ENCODE results near the gene SERPIND1. TPM values are rescaled to one million over a fixed set of nuclear protein-coding genes. Genes with fewer than 3 reads are reported as not detected.

The SERPIND1 gene
- total and polyA plus RNA-seq, 2 experiments from 2014 or later = not detected

DNA sequence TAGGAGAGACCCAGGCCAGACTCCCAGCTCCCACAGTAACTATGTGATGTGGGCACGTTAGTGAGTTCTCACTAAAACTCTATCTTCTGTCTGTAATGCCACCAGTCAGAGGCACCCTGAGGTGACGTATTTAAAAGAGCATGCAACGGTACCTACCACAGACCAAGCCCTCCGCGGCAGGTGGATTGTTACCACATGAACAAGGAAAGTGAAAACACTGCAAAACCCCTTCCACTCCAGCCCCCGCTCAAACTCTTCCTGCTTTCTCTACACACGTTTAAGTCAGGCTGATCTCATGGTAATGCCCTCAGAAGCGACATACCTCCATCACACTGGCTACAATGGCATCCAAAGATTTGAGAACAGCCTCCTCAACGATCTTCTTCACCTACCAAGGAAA lies 36.7 kb downstream of the SERPIND1 start (continued):
- TF ChIP-seq, protein P1, sequence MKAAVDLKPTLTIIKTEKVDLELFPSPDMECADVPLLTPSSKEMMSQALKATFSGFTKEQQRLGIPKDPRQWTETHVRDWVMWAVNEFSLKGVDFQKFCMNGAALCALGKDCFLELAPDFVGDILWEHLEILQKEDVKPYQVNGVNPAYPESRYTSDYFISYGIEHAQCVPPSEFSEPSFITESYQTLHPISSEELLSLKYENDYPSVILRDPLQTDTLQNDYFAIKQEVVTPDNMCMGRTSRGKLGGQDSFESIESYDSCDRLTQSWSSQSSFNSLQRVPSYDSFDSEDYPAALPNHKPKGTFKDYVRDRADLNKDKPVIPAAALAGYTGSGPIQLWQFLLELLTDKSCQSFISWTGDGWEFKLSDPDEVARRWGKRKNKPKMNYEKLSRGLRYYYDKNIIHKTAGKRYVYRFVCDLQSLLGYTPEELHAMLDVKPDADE (IDR thresholded peaks at IDR 0.05) = no peak
- TF ChIP-seq, protein P2, sequence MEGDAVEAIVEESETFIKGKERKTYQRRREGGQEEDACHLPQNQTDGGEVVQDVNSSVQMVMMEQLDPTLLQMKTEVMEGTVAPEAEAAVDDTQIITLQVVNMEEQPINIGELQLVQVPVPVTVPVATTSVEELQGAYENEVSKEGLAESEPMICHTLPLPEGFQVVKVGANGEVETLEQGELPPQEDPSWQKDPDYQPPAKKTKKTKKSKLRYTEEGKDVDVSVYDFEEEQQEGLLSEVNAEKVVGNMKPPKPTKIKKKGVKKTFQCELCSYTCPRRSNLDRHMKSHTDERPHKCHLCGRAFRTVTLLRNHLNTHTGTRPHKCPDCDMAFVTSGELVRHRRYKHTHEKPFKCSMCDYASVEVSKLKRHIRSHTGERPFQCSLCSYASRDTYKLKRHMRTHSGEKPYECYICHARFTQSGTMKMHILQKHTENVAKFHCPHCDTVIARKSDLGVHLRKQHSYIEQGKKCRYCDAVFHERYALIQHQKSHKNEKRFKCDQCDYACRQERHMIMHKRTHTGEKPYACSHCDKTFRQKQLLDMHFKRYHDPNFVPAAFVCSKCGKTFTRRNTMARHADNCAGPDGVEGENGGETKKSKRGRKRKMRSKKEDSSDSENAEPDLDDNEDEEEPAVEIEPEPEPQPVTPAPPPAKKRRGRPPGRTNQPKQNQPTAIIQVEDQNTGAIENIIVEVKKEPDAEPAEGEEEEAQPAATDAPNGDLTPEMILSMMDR (conservative IDR thresholded peaks at IDR 0.05; ENCODE audit: low read depth in 2 of 2) = no peak
- TF ChIP-seq EZH2 (IDR thresholded peaks at IDR 0.05; ENCODE audit: low read depth, unreplicated experiment) = no peak
- no peak for TF ChIP-seq ZNF114 (CRISPR knock-in tag; IDR thresholded peaks at IDR 0.05)

DNA sequence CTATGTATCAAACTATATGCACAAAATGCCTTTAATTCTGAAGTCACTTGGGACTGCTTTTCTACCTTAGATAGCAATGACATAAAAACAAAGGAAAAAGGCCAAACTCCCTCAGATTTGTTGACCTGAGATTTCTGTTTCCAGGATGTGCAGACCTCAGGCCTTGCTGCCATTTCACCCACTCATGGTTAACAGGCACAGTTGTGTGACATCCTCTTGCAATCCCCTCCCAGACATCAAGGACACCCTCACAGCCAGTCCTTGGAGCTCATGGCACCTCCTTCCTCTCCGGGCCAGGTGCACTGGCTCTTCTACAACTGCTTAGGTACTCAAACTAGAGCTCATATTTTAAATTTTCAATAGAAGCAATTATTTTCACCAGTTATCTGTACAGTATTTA lies 37.3 kb downstream of the SERPIND1 start:
- no peak overlapping the region for H3K27ac Mint-ChIP-seq
- peaks cover 2% of the 10 kb centered on the region for H3K27me3 Mint-ChIP-seq (ENCODE audit: insufficient read depth, low read depth, poor library complexity)
- H3K36me3 Mint-ChIP-seq (ENCODE audit: low read depth) = peaks cover 20% of the 10 kb centered on the region; the same call in 2 of the 3 replicates
- no peak overlapping the region for H2AFZ ChIP-seq
- H3F3A ChIP-seq (replicated peaks; ENCODE audit: low read depth) = no peaks in the 10 kb centered on the region
- no peaks in the 10 kb centered on the region for H3K9me2 ChIP-seq (ENCODE audit: insufficient read depth)
- H3K27me3 ChIP-seq (ENCODE audit: insufficient read depth) = no peaks in the 10 kb centered on the region
- H3K27ac ChIP-seq (ENCODE audit: low read depth) = no peak overlapping the region
- no peaks in the 10 kb centered on the region for H3K36me3 ChIP-seq (ENCODE audit: insufficient read depth)
- H3K4me2 ChIP-seq = no peak overlapping the region
- no peak for ATAC-seq
- H3K4me3 ChIP-seq = no peak overlapping the region
- TF ChIP-seq ZNF331 (CRISPR knock-in tag; IDR thresholded peaks at IDR 0.05; ENCODE audit: low read depth) (no peak), STAT1 (IDR thresholded peaks at IDR 0.05; ENCODE audit: unreplicated experiment) (no peak)
- TF ChIP-seq, protein P3, sequence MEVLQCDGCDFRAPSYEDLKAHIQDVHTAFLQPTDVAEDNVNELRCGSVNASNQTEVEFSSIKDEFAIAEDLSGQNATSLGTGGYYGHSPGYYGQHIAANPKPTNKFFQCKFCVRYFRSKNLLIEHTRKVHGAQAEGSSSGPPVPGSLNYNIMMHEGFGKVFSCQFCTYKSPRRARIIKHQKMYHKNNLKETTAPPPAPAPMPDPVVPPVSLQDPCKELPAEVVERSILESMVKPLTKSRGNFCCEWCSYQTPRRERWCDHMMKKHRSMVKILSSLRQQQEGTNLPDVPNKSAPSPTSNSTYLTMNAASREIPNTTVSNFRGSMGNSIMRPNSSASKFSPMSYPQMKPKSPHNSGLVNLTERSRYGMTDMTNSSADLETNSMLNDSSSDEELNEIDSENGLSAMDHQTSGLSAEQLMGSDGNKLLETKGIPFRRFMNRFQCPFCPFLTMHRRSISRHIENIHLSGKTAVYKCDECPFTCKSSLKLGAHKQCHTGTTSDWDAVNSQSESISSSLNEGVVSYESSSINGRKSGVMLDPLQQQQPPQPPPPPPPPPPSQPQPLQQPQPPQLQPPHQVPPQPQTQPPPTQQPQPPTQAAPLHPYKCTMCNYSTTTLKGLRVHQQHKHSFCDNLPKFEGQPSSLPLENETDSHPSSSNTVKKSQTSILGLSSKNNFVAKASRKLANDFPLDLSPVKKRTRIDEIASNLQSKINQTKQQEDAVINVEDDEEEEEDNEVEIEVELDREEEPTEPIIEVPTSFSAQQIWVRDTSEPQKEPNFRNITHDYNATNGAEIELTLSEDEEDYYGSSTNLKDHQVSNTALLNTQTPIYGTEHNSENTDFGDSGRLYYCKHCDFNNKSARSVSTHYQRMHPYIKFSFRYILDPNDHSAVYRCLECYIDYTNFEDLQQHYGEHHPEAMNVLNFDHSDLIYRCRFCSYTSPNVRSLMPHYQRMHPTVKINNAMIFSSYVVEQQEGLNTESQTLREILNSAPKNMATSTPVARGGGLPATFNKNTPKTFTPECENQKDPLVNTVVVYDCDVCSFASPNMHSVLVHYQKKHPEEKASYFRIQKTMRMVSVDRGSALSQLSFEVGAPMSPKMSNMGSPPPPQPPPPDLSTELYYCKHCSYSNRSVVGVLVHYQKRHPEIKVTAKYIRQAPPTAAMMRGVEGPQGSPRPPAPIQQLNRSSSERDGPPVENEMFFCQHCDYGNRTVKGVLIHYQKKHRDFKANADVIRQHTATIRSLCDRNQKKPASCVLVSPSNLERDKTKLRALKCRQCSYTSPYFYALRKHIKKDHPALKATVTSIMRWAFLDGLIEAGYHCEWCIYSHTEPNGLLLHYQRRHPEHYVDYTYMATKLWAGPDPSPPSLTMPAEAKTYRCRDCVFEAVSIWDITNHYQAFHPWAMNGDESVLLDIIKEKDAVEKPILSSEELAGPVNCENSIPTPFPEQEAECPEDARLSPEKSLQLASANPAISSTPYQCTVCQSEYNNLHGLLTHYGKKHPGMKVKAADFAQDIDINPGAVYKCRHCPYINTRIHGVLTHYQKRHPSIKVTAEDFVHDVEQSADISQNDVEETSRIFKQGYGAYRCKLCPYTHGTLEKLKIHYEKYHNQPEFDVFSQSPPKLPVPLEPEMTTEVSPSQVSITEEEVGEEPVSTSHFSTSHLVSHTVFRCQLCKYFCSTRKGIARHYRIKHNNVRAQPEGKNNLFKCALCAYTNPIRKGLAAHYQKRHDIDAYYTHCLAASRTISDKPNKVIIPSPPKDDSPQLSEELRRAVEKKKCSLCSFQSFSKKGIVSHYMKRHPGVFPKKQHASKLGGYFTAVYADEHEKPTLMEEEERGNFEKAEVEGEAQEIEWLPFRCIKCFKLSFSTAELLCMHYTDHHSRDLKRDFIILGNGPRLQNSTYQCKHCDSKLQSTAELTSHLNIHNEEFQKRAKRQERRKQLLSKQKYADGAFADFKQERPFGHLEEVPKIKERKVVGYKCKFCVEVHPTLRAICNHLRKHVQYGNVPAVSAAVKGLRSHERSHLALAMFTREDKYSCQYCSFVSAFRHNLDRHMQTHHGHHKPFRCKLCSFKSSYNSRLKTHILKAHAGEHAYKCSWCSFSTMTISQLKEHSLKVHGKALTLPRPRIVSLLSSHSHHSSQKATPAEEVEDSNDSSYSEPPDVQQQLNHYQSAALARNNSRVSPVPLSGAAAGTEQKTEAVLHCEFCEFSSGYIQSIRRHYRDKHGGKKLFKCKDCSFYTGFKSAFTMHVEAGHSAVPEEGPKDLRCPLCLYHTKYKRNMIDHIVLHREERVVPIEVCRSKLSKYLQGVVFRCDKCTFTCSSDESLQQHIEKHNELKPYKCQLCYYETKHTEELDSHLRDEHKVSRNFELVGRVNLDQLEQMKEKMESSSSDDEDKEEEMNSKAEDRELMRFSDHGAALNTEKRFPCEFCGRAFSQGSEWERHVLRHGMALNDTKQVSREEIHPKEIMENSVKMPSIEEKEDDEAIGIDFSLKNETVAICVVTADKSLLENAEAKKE (CRISPR knock-in tag; IDR thresholded peaks at IDR 0.05) = no peak
- TF ChIP-seq, protein P1 (IDR thresholded peaks at IDR 0.05) = no peak
- H3K4me1 Mint-ChIP-seq = no peaks in the 10 kb centered on the region; the same call in 2 of the 3 replicates
- H3K4me3 Mint-ChIP-seq = no peak overlapping the region
- no peaks in the 10 kb centered on the region for H3K4me1 ChIP-seq (ENCODE audit: insufficient read depth)
- no peak for DNase-seq (ENCODE audit: low spot score)
- H3K9me3 Mint-ChIP-seq = no peaks in the 10 kb centered on the region
- H3K79me2 ChIP-seq (replicated peaks; ENCODE audit: insufficient read depth) = no peaks in the 10 kb centered on the region
- H4K20me1 ChIP-seq (replicated peaks; ENCODE audit: insufficient read depth) = no peaks in the 10 kb centered on the region

All from GM23338 (cell line).